Erythroblast (primary cell): Measurements from ENCODE around the gene SMIM3.

Source experiments
- GATA1 ChIP-seq: IDR thresholded peaks from 2 replicates; pipeline ENCODE4 v1.6.1; 2011; ENCODE audit warnings: low read depth, mild to moderate bottlenecking, control low read depth, low read length, moderate library complexity
- POLR2A ChIP-seq: IDR thresholded peaks from 2 replicates; pipeline ENCODE4 v1.6.1; 2011; ENCODE audit warnings: mild to moderate bottlenecking, low read length

GRCh38 chr5:150785950-150786349 is 7.4 kb downstream of the SMIM3 start:
- TF ChIP-seq POLR2A = no peak
- no peak for TF ChIP-seq GATA1
